Lower leg skin (tissue), 4 donors: ENCODE data around the gene GPS2. TPM values are rescaled to one million over a fixed set of nuclear protein-coding genes. Genes with fewer than 3 reads are reported as not detected.

Experiments
- DNase-seq, 2 donors: peaks; one replicate each; pipeline ENCODE4 v3.0.0-alpha.2; 2019; ENCODE audit warnings: low spot score in 2 of 2
- H3K4me3 ChIP-seq: fragments of 200-600 bp; sonication (generic); 2 replicates; pipeline ENCODE4 v1.5.1; 2017; ENCODE audit warnings: mild to moderate bottlenecking, low read depth; ENCODE audit not compliant: poor library complexity, severe bottlenecking
- CTCF ChIP-seq, 3 donors: fragments of 450-650 bp; IDR thresholded peaks; one replicate each; pipeline ENCODE4 v1.5.1; 2016; ENCODE audit warnings: antibody characterized with exemption in 3 of 3, mild to moderate bottlenecking in 3 of 3, moderate library complexity in 2 of 3
- POLR2A ChIP-seq, 2 donors: fragments of 450-650 bp; IDR thresholded peaks; one replicate each; pipeline ENCODE4 v1.6.1; 2016 to 2017; ENCODE audit warnings: antibody characterized with exemption in 2 of 2, mild to moderate bottlenecking in 1 of 2, moderate library complexity in 1 of 2
- WGBS, 2 donors: methylation state at CpG; one replicate each; pipeline ENCODE4 v1.1.5; 2018; 5-methylcytosine and 5-hydroxymethylcytosine counted together
- intact Hi-C: fragments of 100-400 bp; cut with DNase I; formaldehyde crosslinking; loops from one replicate; pipeline ENCODE4 v1.15.0; 2023; ENCODE audit warnings: low total_unique reads
- total RNA-seq, 4 donors: library from RNA; depleted of rRNA; stranded (reverse); fragments of >200 nt; gene quantifications; one replicate each; pipeline ENCODE4 v1.1.0, GENCODE V29; 2016

GPS2 gene
- total RNA-seq, 4 donors from 2014 or later, result 48.8 to 93.6 (median 79.3) TPM

GRCh38 chr17:7290685-7291084 is 24.5 kb downstream of the GPS2 start:
- WGBS, 2 donors, result 78 to 85% methylated on average over 11 of the region's 11 CpGs
- no peak overlapping the region for H3K4me3 ChIP-seq
- intact Hi-C loops, result no loop called here
- TF ChIP-seq CTCF (IDR thresholded peaks at IDR 0.05), result no peak
- no peak for TF ChIP-seq POLR2A (IDR thresholded peaks at IDR 0.05)
- no peak for DNase-seq

GRCh38 chr17:7290166-7290565 is 25.0 kb downstream of the GPS2 start:
- TF ChIP-seq CTCF (IDR thresholded peaks at IDR 0.05) (no peak), POLR2A (IDR thresholded peaks at IDR 0.05) (no peak)
- DNase-seq, result no peak
- intact Hi-C loops, result no loop called here
- 93 to 94% methylated on average over 19 of the region's 19 CpGs for WGBS, 2 donors
- no peak overlapping the region for H3K4me3 ChIP-seq

DNA sequence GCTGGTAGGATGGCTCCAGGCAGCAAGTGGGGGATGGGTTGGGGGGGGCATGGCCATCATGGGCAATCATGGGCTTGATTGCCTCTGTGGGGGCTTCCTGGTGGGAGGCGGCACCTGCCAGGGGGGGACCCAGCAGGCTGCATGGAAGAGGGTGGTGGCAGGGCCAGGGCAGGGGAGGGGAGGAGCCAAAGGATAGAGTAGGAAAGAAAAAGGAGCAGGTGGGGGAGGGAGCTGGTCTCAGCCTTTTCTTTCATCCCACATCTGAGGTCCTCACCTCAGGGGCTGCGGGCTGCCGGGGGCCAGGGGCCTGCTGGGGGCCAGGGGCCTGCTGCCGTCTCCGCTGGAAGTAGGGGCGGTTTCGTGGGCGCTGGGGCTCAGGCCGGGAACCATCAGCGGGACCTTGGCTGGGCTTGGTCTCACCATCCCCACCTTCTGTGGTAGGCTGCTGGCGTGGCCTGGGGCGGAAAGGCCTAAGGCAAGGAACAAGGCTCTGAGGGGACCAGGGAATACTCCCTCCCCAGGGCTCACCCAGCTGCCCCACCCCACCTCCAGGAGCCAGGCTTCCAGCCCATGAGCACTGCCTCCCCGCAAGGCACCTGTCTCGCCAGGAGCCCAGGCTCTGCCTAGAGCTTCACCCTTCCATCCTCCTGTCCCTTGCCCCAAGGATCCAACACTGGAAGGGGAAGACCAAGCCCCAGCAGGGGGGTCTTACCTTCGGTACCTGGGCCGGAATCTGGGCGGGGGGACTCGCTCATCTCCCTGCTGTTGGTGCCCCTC is 25.7 kb downstream of the GPS2 start:
- 73 to 84% methylated on average over 14 to 16 of the region's 18 CpGs for WGBS, 2 donors
- no peak for TF ChIP-seq POLR2A (IDR thresholded peaks at IDR 0.05)
- no peak for TF ChIP-seq CTCF (IDR thresholded peaks at IDR 0.05)
- intact Hi-C loops, result no loop called here
- DNase-seq, result no peak
- no peak overlapping the region for H3K4me3 ChIP-seq

GRCh38 chr17:7285679-7286078 is 29.5 kb downstream of the GPS2 start:
- no peak overlapping the region for H3K4me3 ChIP-seq
- TF ChIP-seq POLR2A (IDR thresholded peaks at IDR 0.05) (no peak), CTCF (IDR thresholded peaks at IDR 0.05) (no peak)
- no peak for DNase-seq
- 86 to 89% methylated on average over 12 of the region's 12 CpGs for WGBS, 2 donors
- intact Hi-C loops, result no loop called here

- no peak for DNase-seq
- TF ChIP-seq POLR2A (IDR thresholded peaks at IDR 0.05) (no peak), CTCF (IDR thresholded peaks at IDR 0.05) (no peak)
These were observed 30.2 kb downstream of the GPS2 start for GRCh38 chr17:7284911-7285310.

More at GRCh38 chr17:7284911-7285310, 30.2 kb downstream of the GPS2 start:
- H3K4me3 ChIP-seq, result no peak overlapping the region
- 91 to 95% methylated on average over 9 to 16 of the region's 16 CpGs for WGBS, 2 donors
- intact Hi-C loops, result no loop called here
